ENCODE data around the gene CDK5RAP3. TPM values are rescaled to one million over a fixed set of nuclear protein-coding genes. Genes with fewer than 3 reads are reported as not detected.

The CDK5RAP3 gene
- total and polyA plus RNA-seq, 2 experiments from 2014 or later, result 92.6 to 106 TPM

DNA sequence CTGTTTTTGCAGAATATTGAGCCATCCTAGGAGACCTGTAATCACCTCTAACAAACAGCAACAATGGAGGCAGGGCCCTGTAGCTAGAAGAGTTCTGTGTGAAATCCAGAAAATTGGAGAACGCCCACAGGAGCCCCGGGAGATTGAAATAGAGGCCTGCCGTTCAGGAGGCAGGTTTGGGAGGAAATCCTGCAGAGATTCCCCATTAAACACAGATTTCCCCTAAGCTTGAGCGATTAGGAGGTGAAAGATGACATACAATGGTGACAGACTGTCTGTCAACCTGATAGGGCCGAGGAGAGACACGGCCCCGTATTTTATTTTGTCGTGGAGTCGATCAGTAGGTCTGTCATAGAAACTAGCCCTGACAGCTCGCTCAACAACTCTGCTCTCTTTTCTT, 18.2 kb downstream of the CDK5RAP3 start (continued):
- TF ChIP-seq, protein P1, sequence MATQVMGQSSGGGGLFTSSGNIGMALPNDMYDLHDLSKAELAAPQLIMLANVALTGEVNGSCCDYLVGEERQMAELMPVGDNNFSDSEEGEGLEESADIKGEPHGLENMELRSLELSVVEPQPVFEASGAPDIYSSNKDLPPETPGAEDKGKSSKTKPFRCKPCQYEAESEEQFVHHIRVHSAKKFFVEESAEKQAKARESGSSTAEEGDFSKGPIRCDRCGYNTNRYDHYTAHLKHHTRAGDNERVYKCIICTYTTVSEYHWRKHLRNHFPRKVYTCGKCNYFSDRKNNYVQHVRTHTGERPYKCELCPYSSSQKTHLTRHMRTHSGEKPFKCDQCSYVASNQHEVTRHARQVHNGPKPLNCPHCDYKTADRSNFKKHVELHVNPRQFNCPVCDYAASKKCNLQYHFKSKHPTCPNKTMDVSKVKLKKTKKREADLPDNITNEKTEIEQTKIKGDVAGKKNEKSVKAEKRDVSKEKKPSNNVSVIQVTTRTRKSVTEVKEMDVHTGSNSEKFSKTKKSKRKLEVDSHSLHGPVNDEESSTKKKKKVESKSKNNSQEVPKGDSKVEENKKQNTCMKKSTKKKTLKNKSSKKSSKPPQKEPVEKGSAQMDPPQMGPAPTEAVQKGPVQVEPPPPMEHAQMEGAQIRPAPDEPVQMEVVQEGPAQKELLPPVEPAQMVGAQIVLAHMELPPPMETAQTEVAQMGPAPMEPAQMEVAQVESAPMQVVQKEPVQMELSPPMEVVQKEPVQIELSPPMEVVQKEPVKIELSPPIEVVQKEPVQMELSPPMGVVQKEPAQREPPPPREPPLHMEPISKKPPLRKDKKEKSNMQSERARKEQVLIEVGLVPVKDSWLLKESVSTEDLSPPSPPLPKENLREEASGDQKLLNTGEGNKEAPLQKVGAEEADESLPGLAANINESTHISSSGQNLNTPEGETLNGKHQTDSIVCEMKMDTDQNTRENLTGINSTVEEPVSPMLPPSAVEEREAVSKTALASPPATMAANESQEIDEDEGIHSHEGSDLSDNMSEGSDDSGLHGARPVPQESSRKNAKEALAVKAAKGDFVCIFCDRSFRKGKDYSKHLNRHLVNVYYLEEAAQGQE (IDR thresholded peaks at IDR 0.05; ENCODE audit: unreplicated experiment), result no peak

DNA sequence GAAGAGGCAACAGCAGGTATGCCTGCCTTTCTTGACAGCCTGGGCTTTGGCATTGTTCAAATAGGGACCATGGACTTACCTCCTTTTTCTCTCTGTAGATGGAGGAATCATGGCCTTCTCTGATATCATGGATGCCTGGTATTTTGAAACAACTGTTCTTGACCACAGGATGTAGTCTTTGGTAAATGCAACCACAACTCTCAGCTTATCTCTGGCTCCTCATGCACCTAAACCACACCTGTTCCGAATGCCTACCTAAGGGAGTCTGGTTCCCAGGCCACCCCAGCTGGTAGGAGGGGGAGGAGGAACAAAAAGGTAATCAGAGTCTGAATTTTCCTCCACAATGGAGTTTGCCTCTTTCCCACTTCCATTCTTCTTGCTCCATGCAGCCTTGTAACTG, 18.8 kb downstream of the CDK5RAP3 start:
- no peak overlapping the region; the same call in 2 of the 3 replicates for H3K4me3 Mint-ChIP-seq
- H3K27ac Mint-ChIP-seq, result no peak overlapping the region
- H3K4me1 Mint-ChIP-seq, result peaks cover 70% of the 10 kb centered on the region
- Histone ChIP-seq H3K27me3 (ENCODE audit: insufficient read depth) (no peaks in the 10 kb centered on the region), H3K79me2 (replicated peaks; ENCODE audit: insufficient read depth) (no peaks in the 10 kb centered on the region), H3F3A (replicated peaks; ENCODE audit: low read depth) (0 out of 2 replicates have a peak, but pooled peaks cover 6% of the 10 kb centered on the region), H3K36me3 (ENCODE audit: insufficient read depth) (no peaks in the 10 kb centered on the region), H3K27ac (ENCODE audit: low read depth) (no peak overlapping the region), H3K4me3 (no peak overlapping the region), H4K20me1 (replicated peaks; ENCODE audit: insufficient read depth) (no peaks in the 10 kb centered on the region), H3K4me1 (ENCODE audit: insufficient read depth) (peaks cover 39% of the 10 kb centered on the region), H2AFZ (no peak overlapping the region), H3K9me2 (ENCODE audit: insufficient read depth) (no peaks in the 10 kb centered on the region), H3K4me2 (no peak overlapping the region)
- no peaks in the 10 kb centered on the region for H3K9me3 Mint-ChIP-seq
- peaks cover 4% of the 10 kb centered on the region; the same call in 1 of the 3 replicates for H3K36me3 Mint-ChIP-seq (ENCODE audit: low read depth)
- H3K27me3 Mint-ChIP-seq (ENCODE audit: insufficient read depth, low read depth, poor library complexity), result peaks cover 23% of the 10 kb centered on the region
- ATAC-seq, result no peak
- DNase-seq (ENCODE audit: low spot score), result no peak
- TF ChIP-seq ZNF114 (CRISPR knock-in tag; IDR thresholded peaks at IDR 0.05), result no peak
- no peak for TF ChIP-seq JUNB (IDR thresholded peaks at IDR 0.05; ENCODE audit: unreplicated experiment)
- no peak for TF ChIP-seq STAT1 (IDR thresholded peaks at IDR 0.05; ENCODE audit: unreplicated experiment)
- TF ChIP-seq EZH2phosphoT487 (IDR thresholded peaks at IDR 0.05; ENCODE audit: unreplicated experiment), result no peak
- no peak for TF ChIP-seq ZNF331 (CRISPR knock-in tag; IDR thresholded peaks at IDR 0.05; ENCODE audit: low read depth)
- no peak for TF ChIP-seq POLR2AphosphoS5 (IDR thresholded peaks at IDR 0.05; ENCODE audit: low read depth)
- no peak for TF ChIP-seq NANOG (IDR thresholded peaks at IDR 0.05; ENCODE audit: borderline replicate concordance)
- TF ChIP-seq, protein P2, sequence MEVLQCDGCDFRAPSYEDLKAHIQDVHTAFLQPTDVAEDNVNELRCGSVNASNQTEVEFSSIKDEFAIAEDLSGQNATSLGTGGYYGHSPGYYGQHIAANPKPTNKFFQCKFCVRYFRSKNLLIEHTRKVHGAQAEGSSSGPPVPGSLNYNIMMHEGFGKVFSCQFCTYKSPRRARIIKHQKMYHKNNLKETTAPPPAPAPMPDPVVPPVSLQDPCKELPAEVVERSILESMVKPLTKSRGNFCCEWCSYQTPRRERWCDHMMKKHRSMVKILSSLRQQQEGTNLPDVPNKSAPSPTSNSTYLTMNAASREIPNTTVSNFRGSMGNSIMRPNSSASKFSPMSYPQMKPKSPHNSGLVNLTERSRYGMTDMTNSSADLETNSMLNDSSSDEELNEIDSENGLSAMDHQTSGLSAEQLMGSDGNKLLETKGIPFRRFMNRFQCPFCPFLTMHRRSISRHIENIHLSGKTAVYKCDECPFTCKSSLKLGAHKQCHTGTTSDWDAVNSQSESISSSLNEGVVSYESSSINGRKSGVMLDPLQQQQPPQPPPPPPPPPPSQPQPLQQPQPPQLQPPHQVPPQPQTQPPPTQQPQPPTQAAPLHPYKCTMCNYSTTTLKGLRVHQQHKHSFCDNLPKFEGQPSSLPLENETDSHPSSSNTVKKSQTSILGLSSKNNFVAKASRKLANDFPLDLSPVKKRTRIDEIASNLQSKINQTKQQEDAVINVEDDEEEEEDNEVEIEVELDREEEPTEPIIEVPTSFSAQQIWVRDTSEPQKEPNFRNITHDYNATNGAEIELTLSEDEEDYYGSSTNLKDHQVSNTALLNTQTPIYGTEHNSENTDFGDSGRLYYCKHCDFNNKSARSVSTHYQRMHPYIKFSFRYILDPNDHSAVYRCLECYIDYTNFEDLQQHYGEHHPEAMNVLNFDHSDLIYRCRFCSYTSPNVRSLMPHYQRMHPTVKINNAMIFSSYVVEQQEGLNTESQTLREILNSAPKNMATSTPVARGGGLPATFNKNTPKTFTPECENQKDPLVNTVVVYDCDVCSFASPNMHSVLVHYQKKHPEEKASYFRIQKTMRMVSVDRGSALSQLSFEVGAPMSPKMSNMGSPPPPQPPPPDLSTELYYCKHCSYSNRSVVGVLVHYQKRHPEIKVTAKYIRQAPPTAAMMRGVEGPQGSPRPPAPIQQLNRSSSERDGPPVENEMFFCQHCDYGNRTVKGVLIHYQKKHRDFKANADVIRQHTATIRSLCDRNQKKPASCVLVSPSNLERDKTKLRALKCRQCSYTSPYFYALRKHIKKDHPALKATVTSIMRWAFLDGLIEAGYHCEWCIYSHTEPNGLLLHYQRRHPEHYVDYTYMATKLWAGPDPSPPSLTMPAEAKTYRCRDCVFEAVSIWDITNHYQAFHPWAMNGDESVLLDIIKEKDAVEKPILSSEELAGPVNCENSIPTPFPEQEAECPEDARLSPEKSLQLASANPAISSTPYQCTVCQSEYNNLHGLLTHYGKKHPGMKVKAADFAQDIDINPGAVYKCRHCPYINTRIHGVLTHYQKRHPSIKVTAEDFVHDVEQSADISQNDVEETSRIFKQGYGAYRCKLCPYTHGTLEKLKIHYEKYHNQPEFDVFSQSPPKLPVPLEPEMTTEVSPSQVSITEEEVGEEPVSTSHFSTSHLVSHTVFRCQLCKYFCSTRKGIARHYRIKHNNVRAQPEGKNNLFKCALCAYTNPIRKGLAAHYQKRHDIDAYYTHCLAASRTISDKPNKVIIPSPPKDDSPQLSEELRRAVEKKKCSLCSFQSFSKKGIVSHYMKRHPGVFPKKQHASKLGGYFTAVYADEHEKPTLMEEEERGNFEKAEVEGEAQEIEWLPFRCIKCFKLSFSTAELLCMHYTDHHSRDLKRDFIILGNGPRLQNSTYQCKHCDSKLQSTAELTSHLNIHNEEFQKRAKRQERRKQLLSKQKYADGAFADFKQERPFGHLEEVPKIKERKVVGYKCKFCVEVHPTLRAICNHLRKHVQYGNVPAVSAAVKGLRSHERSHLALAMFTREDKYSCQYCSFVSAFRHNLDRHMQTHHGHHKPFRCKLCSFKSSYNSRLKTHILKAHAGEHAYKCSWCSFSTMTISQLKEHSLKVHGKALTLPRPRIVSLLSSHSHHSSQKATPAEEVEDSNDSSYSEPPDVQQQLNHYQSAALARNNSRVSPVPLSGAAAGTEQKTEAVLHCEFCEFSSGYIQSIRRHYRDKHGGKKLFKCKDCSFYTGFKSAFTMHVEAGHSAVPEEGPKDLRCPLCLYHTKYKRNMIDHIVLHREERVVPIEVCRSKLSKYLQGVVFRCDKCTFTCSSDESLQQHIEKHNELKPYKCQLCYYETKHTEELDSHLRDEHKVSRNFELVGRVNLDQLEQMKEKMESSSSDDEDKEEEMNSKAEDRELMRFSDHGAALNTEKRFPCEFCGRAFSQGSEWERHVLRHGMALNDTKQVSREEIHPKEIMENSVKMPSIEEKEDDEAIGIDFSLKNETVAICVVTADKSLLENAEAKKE (CRISPR knock-in tag; IDR thresholded peaks at IDR 0.05), result no peak
- TF ChIP-seq EZH2 (IDR thresholded peaks at IDR 0.05; ENCODE audit: low read depth, unreplicated experiment), result no peak
- TF ChIP-seq, protein P1 (IDR thresholded peaks at IDR 0.05; ENCODE audit: unreplicated experiment), result no peak
- no peak for TF ChIP-seq CREB1 (CRISPR knock-in tag; IDR thresholded peaks at IDR 0.05; ENCODE audit: low read depth)
